Islet precursor cell (in vitro differentiated cells): ENCODE measurements around the gene OR5D14.

Experiments
- DNase-seq: peaks from one replicate; pipeline ENCODE4 v3.0.0-alpha.2; 2018

OR5D14 gene

GRCh38 chr11:55795256-55795655 is at the start of gene OR5D14:
OR5D14 (plus strand) TSS chr11:55795556; CDS start chr11:55795556, 0 bp downstream.
- DNase-seq, result no peak

DNA sequence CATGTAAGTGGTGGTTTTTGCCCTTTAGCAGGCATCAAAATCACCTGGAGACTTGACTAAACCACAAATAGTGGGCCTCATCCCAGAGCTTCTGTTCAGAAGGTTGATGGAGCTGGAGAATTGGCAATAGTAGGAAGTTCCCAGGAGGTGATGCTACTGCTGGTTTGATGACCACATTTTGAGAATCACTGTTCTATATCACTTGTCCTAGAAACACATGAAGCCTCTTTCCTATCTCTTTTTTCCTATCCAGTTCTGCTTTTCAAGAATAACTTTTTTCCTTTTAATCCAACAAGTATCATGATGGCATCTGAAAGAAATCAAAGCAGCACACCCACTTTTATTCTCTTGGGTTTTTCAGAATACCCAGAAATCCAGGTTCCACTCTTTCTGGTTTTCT is 22.2 kb upstream of the OR5D14 start, which contains the start of gene OR5D13:
OR5D13 (plus strand) TSS at position 301 of the 400 bp plus-strand sequence; CDS start at position 301, 0 bp downstream.
- DNase-seq, result no peak

DNA sequence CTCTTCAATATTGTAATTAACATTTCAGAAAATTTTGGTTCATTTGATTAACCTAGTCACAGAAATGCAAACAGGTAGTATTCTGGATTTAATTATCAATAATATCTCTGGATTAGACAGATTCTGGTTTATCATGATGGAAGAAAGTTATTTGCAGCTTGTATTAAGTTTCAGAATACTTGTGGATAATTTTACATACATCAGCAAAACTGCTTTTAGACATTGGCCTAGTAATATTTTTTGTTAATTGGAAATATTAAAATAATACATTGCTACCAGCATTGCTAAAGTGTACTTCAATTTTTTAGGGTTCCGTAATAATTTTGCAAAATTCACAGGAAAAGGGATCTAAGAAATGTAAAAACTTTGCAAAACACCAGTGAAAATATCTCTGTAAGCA is 3.8 kb upstream of the OR5D14 start:
- DNase-seq, result no peak

GRCh38 chr11:55793321-55793720 is 2.0 kb upstream of the OR5D14 start:
- no peak for DNase-seq

GRCh38 chr11:55806248-55806647 is 10.9 kb downstream of the OR5D14 start:
- DNase-seq, result no peak

DNA sequence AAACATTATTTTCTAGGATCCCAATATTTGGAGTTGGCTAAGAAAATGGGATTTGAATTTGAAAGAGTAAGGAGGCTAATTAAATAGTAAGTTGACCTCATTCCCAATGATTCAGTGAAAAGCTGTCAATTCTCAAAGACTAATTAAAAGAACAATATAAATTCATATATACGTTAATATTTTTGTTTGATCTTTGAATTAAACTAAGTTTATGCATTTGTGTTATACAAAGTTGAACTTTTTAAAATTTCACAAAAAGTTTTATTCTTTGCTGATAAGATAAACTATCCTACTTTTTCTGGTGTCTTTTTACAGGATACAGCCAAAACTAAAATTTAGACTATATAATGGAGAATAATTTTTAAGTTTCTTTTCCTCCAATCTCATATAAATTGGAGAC is 15.7 kb downstream of the OR5D14 start, which contains the start of gene OR5L1:
OR5L1 (plus strand) TSS at position 301 of the 400 bp plus-strand sequence. CDS start 100 bp downstream, outside the sequence.
- DNase-seq, result no peak

GRCh38 chr11:55819330-55819729 is 24.0 kb downstream of the OR5D14 start, which contains the start of gene OR5D18:
OR5D18 (plus strand) TSS chr11:55819630; CDS start chr11:55819630, 0 bp downstream.
- no peak for DNase-seq

DNA sequence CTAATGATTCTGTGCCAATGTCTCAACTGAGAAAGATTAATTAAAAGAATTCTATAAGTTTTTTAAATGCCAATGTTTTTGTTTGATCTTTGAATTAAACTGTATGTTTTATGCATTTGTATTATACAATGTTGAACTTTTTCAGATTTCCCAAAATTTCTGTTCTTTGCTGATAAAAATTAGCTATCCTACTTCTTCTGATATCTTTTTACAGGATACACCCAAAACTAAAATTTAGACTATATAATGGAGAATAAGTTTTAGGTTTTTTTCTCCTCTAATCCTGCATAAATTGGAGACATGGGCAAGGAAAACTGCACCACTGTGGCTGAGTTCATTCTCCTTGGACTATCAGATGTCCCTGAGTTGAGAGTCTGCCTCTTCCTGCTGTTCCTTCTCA is 31.6 kb downstream of the OR5D14 start, which contains the start of gene OR5L2:
OR5L2 (plus strand) TSS at position 301 of the 400 bp plus-strand sequence; CDS start at position 301, 0 bp downstream.
- no peak for DNase-seq

DNA sequence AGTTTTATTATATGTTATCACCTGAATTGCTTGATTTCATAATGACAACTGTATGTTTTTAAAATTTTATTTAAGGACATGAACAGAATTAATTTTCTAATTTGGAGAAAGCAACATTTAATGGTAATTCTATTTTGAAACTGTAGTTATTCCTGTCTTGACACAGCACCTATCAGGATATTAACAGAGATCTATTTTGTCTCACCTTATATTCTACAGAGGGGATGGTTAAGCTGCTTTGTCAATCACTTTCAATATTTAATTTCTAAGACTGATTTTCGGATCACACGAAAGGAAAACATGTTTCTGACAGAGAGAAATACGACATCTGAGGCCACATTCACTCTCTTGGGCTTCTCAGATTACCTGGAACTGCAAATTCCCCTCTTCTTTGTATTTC is 43.1 kb downstream of the OR5D14 start, which contains the start of gene OR5D16:
OR5D16 (plus strand) TSS at position 301 of the 400 bp plus-strand sequence; CDS start at position 301, 0 bp downstream.
- no peak for DNase-seq
